ENCODE results near the gene PRX.

DNA sequence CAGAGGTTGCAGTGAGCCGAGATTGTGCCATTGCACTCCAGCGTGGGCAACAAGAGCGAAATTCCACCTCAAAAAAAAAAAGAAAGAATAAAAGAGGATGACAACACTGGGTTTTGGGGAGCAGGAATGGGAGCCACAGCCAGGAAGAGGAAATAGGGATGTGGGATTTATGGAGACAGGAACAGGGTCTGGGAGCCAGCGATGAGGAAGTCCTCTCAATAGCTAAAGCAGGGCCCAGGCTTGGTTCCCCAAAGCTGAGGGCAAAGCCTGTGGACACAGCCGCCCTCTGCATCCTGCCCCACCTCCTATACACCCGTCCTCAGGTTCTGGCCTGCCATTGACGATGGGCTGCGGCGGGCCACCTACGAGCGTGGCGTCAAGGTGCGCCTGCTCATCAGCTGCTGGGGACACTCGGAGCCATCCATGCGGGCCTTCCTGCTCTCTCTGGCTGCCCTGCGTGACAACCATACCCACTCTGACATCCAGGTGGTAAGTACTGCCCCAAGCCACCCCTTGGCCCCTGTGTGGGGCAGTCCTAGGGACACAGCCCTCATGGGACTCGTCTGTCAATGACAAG, 36.8 kb downstream of the PRX start:
- TF ChIP-seq, protein P1, sequence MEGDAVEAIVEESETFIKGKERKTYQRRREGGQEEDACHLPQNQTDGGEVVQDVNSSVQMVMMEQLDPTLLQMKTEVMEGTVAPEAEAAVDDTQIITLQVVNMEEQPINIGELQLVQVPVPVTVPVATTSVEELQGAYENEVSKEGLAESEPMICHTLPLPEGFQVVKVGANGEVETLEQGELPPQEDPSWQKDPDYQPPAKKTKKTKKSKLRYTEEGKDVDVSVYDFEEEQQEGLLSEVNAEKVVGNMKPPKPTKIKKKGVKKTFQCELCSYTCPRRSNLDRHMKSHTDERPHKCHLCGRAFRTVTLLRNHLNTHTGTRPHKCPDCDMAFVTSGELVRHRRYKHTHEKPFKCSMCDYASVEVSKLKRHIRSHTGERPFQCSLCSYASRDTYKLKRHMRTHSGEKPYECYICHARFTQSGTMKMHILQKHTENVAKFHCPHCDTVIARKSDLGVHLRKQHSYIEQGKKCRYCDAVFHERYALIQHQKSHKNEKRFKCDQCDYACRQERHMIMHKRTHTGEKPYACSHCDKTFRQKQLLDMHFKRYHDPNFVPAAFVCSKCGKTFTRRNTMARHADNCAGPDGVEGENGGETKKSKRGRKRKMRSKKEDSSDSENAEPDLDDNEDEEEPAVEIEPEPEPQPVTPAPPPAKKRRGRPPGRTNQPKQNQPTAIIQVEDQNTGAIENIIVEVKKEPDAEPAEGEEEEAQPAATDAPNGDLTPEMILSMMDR (conservative IDR thresholded peaks at IDR 0.05; ENCODE audit: low read depth in 2 of 2) = no peak
- no peak for TF ChIP-seq JUNB (IDR thresholded peaks at IDR 0.05; ENCODE audit: unreplicated experiment)
- no peak for TF ChIP-seq POLR2AphosphoS5 (IDR thresholded peaks at IDR 0.05; ENCODE audit: low read depth)
- no peak for TF ChIP-seq EZH2phosphoT487 (IDR thresholded peaks at IDR 0.05; ENCODE audit: unreplicated experiment)
